B cell (primary cell): ENCODE results near the gene VWCE. TPM values are rescaled to one million over a fixed set of nuclear protein-coding genes. Genes with fewer than 3 reads are reported as not detected.
A peak's percentile ranks its signal among the peaks of the same experiment; 100 is the strongest.

ENCODE experiments used
- ATAC-seq: fragments of 200-7000 bp; cut with Tn5 transposase; one replicate; pipeline ENCODE4 v1.10.0; 2021; ENCODE audit warnings: low read depth, mild to moderate bottlenecking, moderate number of reproducible peaks, moderate library complexity
- CTCF ChIA-PET: fragments of 350-600 bp; sonication (Branson Sonifier 250); formaldehyde crosslinking; loops from one replicate; lab custom pipeline; 2021; ENCODE audit warnings: antibody characterized with exemption, inconsistent platforms; lab: Charles Lee
- POLR2A ChIA-PET: fragments of 350-600 bp; sonication (Branson Sonifier 250); formaldehyde crosslinking; loops from one replicate; lab custom pipeline; 2021; ENCODE audit warnings: antibody characterized with exemption; lab: Charles Lee
- DNase-seq: peaks from one replicate; pipeline ENCODE4 v3.0.0; 2013
- H2AFZ ChIP-seq: 2 replicates; pipeline ENCODE4 v1.6.1; 2012; ENCODE audit warnings: mild to moderate bottlenecking, low read depth, low read length; ENCODE audit not compliant: insufficient read depth, poor library complexity, severe bottlenecking
- H3K27ac ChIP-seq, 2 donors: 1 replicate in 1 of 2; 2 replicates in 1 of 2; pipeline ENCODE4 v1.5.1; 2012 to 2013; ENCODE audit warnings: low read length in 2 of 2, mild to moderate bottlenecking in 2 of 2, moderate library complexity in 1 of 2
- H3K27me3 ChIP-seq, 4 experiments: fragments of 200-600 bp in 1 of 4; sonication (generic) in 1 of 4; replicated peaks in 1 of 4; 1 replicate in 2 of 4; 2 replicates in 2 of 4; pipeline versions ENCODE4 v1.6.1 to v1.7.0; 2013 to 2016; ENCODE audit warnings: low read length in 3 of 4, mild to moderate bottlenecking in 2 of 4, mixed read lengths in 1 of 4, moderate library complexity in 1 of 4; ENCODE audit not compliant: insufficient read depth in 4 of 4, control insufficient read depth in 3 of 4; ENCODE audit errors: control extremely low read depth in 1 of 4
- H3K36me3 ChIP-seq, 2 experiments: replicated peaks in 1 of 2; 1 replicate in 1 of 2; 2 replicates in 1 of 2; pipeline versions ENCODE4 v1.6.1 to v1.7.1; 2013; ENCODE audit warnings: low read length in 1 of 2; ENCODE audit not compliant: insufficient read depth in 2 of 2, control insufficient read depth in 1 of 2; ENCODE audit errors: control extremely low read depth in 1 of 2, extremely low read depth in 1 of 2
- H3K4me1 ChIP-seq, 2 donors: fragments of 200-600 bp in 1 of 2; sonication (generic) in 1 of 2; 1 replicate in 1 of 2; 2 replicates in 1 of 2; pipeline versions ENCODE4 v1.5.1 to v1.6.1; 2013 to 2017; ENCODE audit warnings: low read length in 2 of 2; ENCODE audit not compliant: control insufficient read depth in 2 of 2, insufficient read depth in 2 of 2
- H3K4me2 ChIP-seq: replicated peaks from 2 replicates; pipeline ENCODE3; 2012; ENCODE audit warnings: mild to moderate bottlenecking, low read depth, low read length; ENCODE audit not compliant: poor library complexity, severe bottlenecking
- H3K4me3 ChIP-seq, 5 experiments: fragments of 200-600 bp in 1 of 5; sonication (generic) in 1 of 5; 1 replicate in 3 of 5; 2 replicates in 2 of 5; pipeline versions ENCODE4 v1.5.1 to v1.7.0; 2011 to 2016; ENCODE audit warnings: low read length in 4 of 5, mild to moderate bottlenecking in 4 of 5, low read depth in 2 of 5, control low read depth in 1 of 5, moderate library complexity in 1 of 5; ENCODE audit not compliant: insufficient read depth in 1 of 5; ENCODE audit errors: control extremely low read depth in 1 of 5, extremely low read depth in 1 of 5
- H3K79me2 ChIP-seq: fragments of 200-600 bp; sonication (generic); one replicate; pipeline ENCODE4 v1.6.0; 2016; ENCODE audit warnings: low read length; ENCODE audit not compliant: control insufficient read depth, insufficient read depth
- H3K9ac ChIP-seq: fragments of 200-600 bp; sonication (generic); 2 replicates; pipeline ENCODE4 v1.6.1; 2017; ENCODE audit warnings: mild to moderate bottlenecking, low read length, moderate library complexity
- H3K9me3 ChIP-seq, 3 donors: one replicate each; pipeline versions ENCODE4 v1.6.1 to v1.7.1; 2013; ENCODE audit warnings: low read length in 2 of 3; ENCODE audit not compliant: control insufficient read depth in 2 of 3, insufficient read depth in 1 of 3; ENCODE audit errors: control extremely low read depth in 1 of 3
- H4K20me1 ChIP-seq: 2 replicates; pipeline ENCODE4 v1.6.0; 2012; ENCODE audit warnings: mild to moderate bottlenecking, low read length; ENCODE audit not compliant: insufficient read depth, control insufficient read depth, poor library complexity, severe bottlenecking
- H3K27ac Mint-ChIP-seq: one replicate; pipeline ENCODE4 v1.8.0; 2021; ENCODE audit warnings: mixed read lengths
- H3K27me3 Mint-ChIP-seq: one replicate; pipeline ENCODE4 v1.8.0; 2021; ENCODE audit warnings: mixed read lengths
- H3K4me1 Mint-ChIP-seq: one replicate; pipeline ENCODE4 v1.8.0; 2021; ENCODE audit warnings: mixed read lengths
- H3K4me3 Mint-ChIP-seq: one replicate; pipeline ENCODE4 v1.8.0; 2021; ENCODE audit warnings: mixed read lengths
- H3K9me3 Mint-ChIP-seq: one replicate; pipeline ENCODE4 v1.8.0; 2022; ENCODE audit warnings: mixed read lengths; ENCODE audit not compliant: insufficient read depth
- CTCF ChIP-seq: fragments of 200-600 bp; IDR thresholded peaks from one replicate; pipeline ENCODE4 v1.8.0; 2022; ENCODE audit warnings: antibody characterized with exemption, mild to moderate bottlenecking
- EZH2 ChIP-seq: IDR thresholded peaks from 2 replicates; pipeline ENCODE4 v1.6.1; 2012; ENCODE audit warnings: borderline replicate concordance, low read depth, mild to moderate bottlenecking, moderate library complexity, low read length; ENCODE audit not compliant: insufficient read depth, poor library complexity, severe bottlenecking
- WGBS: methylation state at CpG from one replicate; pipeline ENCODE4 v1.1.5; 2013; ENCODE audit warnings: missing lambda C conversion rate; ENCODE audit not compliant: insufficient coverage; 5-methylcytosine and 5-hydroxymethylcytosine counted together
- intact Hi-C: fragments of 100-400 bp; cut with micrococcal nuclease; formaldehyde crosslinking; loops from one replicate; pipeline ENCODE4 v1.10.0; 2022
- polyA plus RNA-seq: library from polyadenylated mRNA; depleted of rRNA; stranded (reverse); fragments of >200 nt; gene quantifications from 2 replicates; pipeline ENCODE4 v1.2.3, GENCODE V29; 2012
- total RNA-seq, 2 donors: library from RNA; stranded (reverse); fragments of 120-200 nt in 1 of 2; gene quantifications; 1 replicate in 1 of 2; 2 replicates in 1 of 2; pipeline versions ENCODE4 v1.2.3 to v1.2.4, GENCODE V29; 2013 to 2022

VWCE gene
- total and polyA plus RNA-seq, 2 donors (not counting 1 experiment from before 2014, with no cell fraction given) = 0.37 to 0.39 TPM

- no peaks in the 10 kb centered on the region for H3K27me3 Mint-ChIP-seq
- Histone ChIP-seq H3K27ac (no peak overlapping the region), H3K27me3 (no peaks in the 10 kb centered on the region), H3K9ac (no peak overlapping the region), H4K20me1 (no peaks in the 10 kb centered on the region), H3K4me1 (peaks cover 14 to 26% of the 10 kb centered on the region in 2 donors), H2AFZ (no peak overlapping the region), H3K4me2 (no peak overlapping the region), H3K4me3 (no peak overlapping the region), H3K9me3 (no peaks in the 10 kb centered on the region), H3K36me3 (peaks cover 0 to 6% of the 10 kb centered on the region in 2 experiments), H3K79me2 (peaks cover 16% of the 10 kb centered on the region)
- H3K4me3 Mint-ChIP-seq = no peak overlapping the region
- ChIA-PET POLR2A (interaction anchor here (1.9 to 2.6 kb wide), 4 partner anchors 19 to 55 kb away, joined by 8 to 30 read pairs (median 26); partner anchors contain the start of genes CYB561A3, TMEM138 and TMEM216), CTCF (interaction anchor here (1.3 to 11.2 kb wide), 5 partner anchors 11 to 64 kb away, joined by 4 to 649 read pairs (median 82); partner anchors contain the start of genes CYB561A3, TMEM138 and TMEM216)
- DNase-seq (no peak), ATAC-seq (no peak)
- TF ChIP-seq CTCF (no peak), EZH2 (no peak)
- no peaks in the 10 kb centered on the region for H3K9me3 Mint-ChIP-seq
- H3K4me1 Mint-ChIP-seq = peaks cover 37% of the 10 kb centered on the region
- H3K27ac Mint-ChIP-seq = peak overlapping the region; percentile 32
- WGBS = 96% methylated on average over 13 of the region's 15 CpGs
- intact Hi-C loops = loop anchor here (2.0 kb wide), 1 partner anchor 55 kb away; the partner anchor contains the start of gene TMEM216
These were observed 42.8 kb upstream of the VWCE start for GRCh38 chr11:61337706-61338470.
